Gastrocnemius medialis (tissue), 4 donors: Measurements from ENCODE around the gene ERV3-1.
"Not testable (repeated sequence)": the region's sequence is repeated elsewhere in the genome, so short reads cannot be mapped to it uniquely, and the experiment has no call there.

Experiments
- CTCF ChIP-seq, 5 experiments: fragments of 450-650 bp in 3 of 5; fragments of 200-600 bp in 2 of 5; sonication (generic) in 2 of 5; IDR thresholded peaks in 4 of 5; conservative IDR thresholded peaks in 1 of 5; 1 replicate in 4 of 5; 2 replicates in 1 of 5; pipeline ENCODE4 v1.5.1; 2016 to 2019; ENCODE audit warnings: antibody characterized with exemption in 5 of 5, mild to moderate bottlenecking in 3 of 5, moderate library complexity in 3 of 5
- POLR2A ChIP-seq, 2 donors: fragments of 450-650 bp; IDR thresholded peaks; one replicate each; pipeline ENCODE4 v1.6.1; 2017; ENCODE audit warnings: antibody characterized with exemption in 2 of 2, mild to moderate bottlenecking in 2 of 2, moderate library complexity in 2 of 2

GRCh38 chr7:65035469-65035868, 29.0 kb upstream of the ERV3-1 start:
- TF ChIP-seq CTCF (IDR thresholded peaks at IDR 0.05 in 4 of 5, conservative IDR thresholded peaks at IDR 0.05 in 1 of 5); POLR2A (IDR thresholded peaks at IDR 0.05): not testable (repeated sequence)
